H1 (cell line): Measurements from ENCODE around the gene BLNK. TPM values are rescaled to one million over a fixed set of nuclear protein-coding genes. Genes with fewer than 3 reads are reported as not detected.

Experiments used
- CTCF ChIA-PET: fragments of 300-600 bp; sonication (Branson Sonifier 250); formaldehyde crosslinking; loops from one replicate; lab custom pipeline; 2021; ENCODE audit not compliant: partially characterized antibody; lab: Charles Lee
- POLR2A ChIA-PET: fragments of 300-600 bp; sonication (Branson Sonifier 250); formaldehyde crosslinking; loops from one replicate; lab custom pipeline; 2021; ENCODE audit warnings: inconsistent platforms; ENCODE audit not compliant: partially characterized antibody; lab: Charles Lee
- DNase-seq, 2 experiments: peaks; one replicate each; pipeline versions ENCODE4 v3.0.0 to v3.0.0-alpha.2; 2010 to 2022; ENCODE audit warnings: low spot score in 2 of 2, low read depth in 1 of 2, mixed read lengths in 1 of 2
- FAIRE-seq: peaks from 2 replicates; lab custom pipeline; 2011; peaks lifted over from hg19 to GRCh38; lab: Jason Lieb, UNC
- H2AFZ ChIP-seq: 2 replicates; pipeline ENCODE4 v1.8.1; 2012; ENCODE audit warnings: low read length, inconsistent platforms
- H2AK5ac ChIP-seq: 2 replicates; pipeline ENCODE4 v1.6.1; 2013; ENCODE audit warnings: low read depth, low read length
- H2BK120ac ChIP-seq: replicated peaks from 2 replicates; pipeline ENCODE3; 2013; ENCODE audit warnings: low read depth, low read length, inconsistent platforms
- H2BK12ac ChIP-seq: 2 replicates; pipeline ENCODE4 v1.6.1; 2013; ENCODE audit warnings: low read depth, low read length
- H2BK15ac ChIP-seq: 2 replicates; pipeline ENCODE4 v1.6.1; 2013; ENCODE audit warnings: low read length
- H2BK20ac ChIP-seq: 2 replicates; pipeline ENCODE4 v1.6.1; 2013; ENCODE audit warnings: low read length
- H2BK5ac ChIP-seq: 2 replicates; pipeline ENCODE4 v1.6.1; 2013; ENCODE audit warnings: low read depth, low read length
- H3K14ac ChIP-seq: 2 replicates; pipeline ENCODE4 v1.6.1; 2013; ENCODE audit warnings: inconsistent platforms; ENCODE audit not compliant: insufficient read length
- H3K18ac ChIP-seq: 2 replicates; pipeline ENCODE4 v1.6.1; 2013; ENCODE audit warnings: low read length; ENCODE audit errors: extremely low read depth
- H3K23ac ChIP-seq: 2 replicates; pipeline ENCODE4 v1.6.1; 2013; ENCODE audit warnings: inconsistent platforms; ENCODE audit not compliant: insufficient read length
- H3K23me2 ChIP-seq: 2 replicates; pipeline ENCODE4 v1.6.1; 2013; ENCODE audit warnings: low read depth, low read length
- H3K27ac ChIP-seq: 2 replicates; pipeline ENCODE4 v1.6.1; 2011; ENCODE audit warnings: low read depth, low read length, inconsistent platforms
- H3K27me3 ChIP-seq, 4 experiments: replicated peaks in 1 of 4; 1 replicate in 1 of 4; 2 replicates in 3 of 4; pipeline versions ENCODE4 v1.6.1 to v1.8.1; 2011 to 2013; ENCODE audit warnings: low read length in 3 of 4, mild to moderate bottlenecking in 3 of 4, inconsistent platforms in 2 of 4, mixed read lengths in 2 of 4, moderate library complexity in 1 of 4; ENCODE audit not compliant: control insufficient read depth in 3 of 4, insufficient read depth in 3 of 4; ENCODE audit errors: extremely low read depth in 1 of 4
- H3K36me3 ChIP-seq, 4 experiments: 2 replicates each; pipeline versions ENCODE4 v1.6.1 to v1.8.1; 2011 to 2013; ENCODE audit warnings: mild to moderate bottlenecking in 4 of 4, low read length in 3 of 4, moderate library complexity in 2 of 4, control low read depth in 1 of 4, inconsistent platforms in 1 of 4; ENCODE audit not compliant: insufficient read depth in 4 of 4, control insufficient read depth in 2 of 4
- H3K4ac ChIP-seq: replicated peaks from 2 replicates; pipeline ENCODE3; 2013; ENCODE audit warnings: low read length, low read depth, mixed read lengths, inconsistent platforms; ENCODE audit not compliant: insufficient read length
- H3K4me1 ChIP-seq, 4 experiments: replicated peaks in 1 of 4; 1 replicate in 1 of 4; 2 replicates in 3 of 4; pipeline versions ENCODE4 v1.6.1 to v1.8.1; 2011 to 2013; ENCODE audit warnings: low read length in 3 of 4, inconsistent platforms in 2 of 4, mixed read lengths in 1 of 4; ENCODE audit not compliant: insufficient read depth in 4 of 4, control insufficient read depth in 3 of 4
- H3K4me2 ChIP-seq, 2 experiments: 2 replicates each; pipeline versions ENCODE4 v1.6.1 to v1.8.1; 2011 to 2013; ENCODE audit warnings: low read depth in 2 of 2, low read length in 2 of 2, control low read depth in 1 of 2, inconsistent platforms in 1 of 2, mild to moderate bottlenecking in 1 of 2; ENCODE audit not compliant: insufficient read depth in 1 of 2
- H3K4me3 ChIP-seq, 4 experiments: fragments of 200-600, 300-600 bp in 1 of 4; sonication (generic), shearing (Covaris generic), sonication (Bioruptor Twin) in 1 of 4; 2 replicates each; pipeline versions ENCODE4 v1.5.1 to v1.8.1; 2011 to 2016; ENCODE audit warnings: low read length in 4 of 4, low read depth in 3 of 4, control low read depth in 2 of 4, inconsistent platforms in 2 of 4, mild to moderate bottlenecking in 2 of 4, mixed read lengths in 1 of 4, moderate library complexity in 1 of 4; ENCODE audit not compliant: insufficient read depth in 2 of 4; ENCODE audit errors: extremely low read depth in 1 of 4
- H3K56ac ChIP-seq: replicated peaks from 2 replicates; pipeline ENCODE3; 2013; ENCODE audit warnings: low read depth, mild to moderate bottlenecking, mixed read lengths, low read length, inconsistent platforms; ENCODE audit not compliant: insufficient read length
- H3K79me1 ChIP-seq: 2 replicates; pipeline ENCODE4 v1.6.1; 2013; ENCODE audit warnings: low read depth, low read length, control low read depth
- H3K79me2 ChIP-seq, 2 experiments: 2 replicates each; pipeline versions ENCODE4 v1.6.1 to v1.8.1; 2012 to 2013; ENCODE audit warnings: low read length in 2 of 2, mild to moderate bottlenecking in 2 of 2, inconsistent platforms in 1 of 2; ENCODE audit not compliant: insufficient read depth in 2 of 2, control insufficient read depth in 1 of 2
- H3K9ac ChIP-seq, 4 experiments: replicated peaks in 1 of 4; 1 replicate in 1 of 4; 2 replicates in 3 of 4; pipeline versions ENCODE4 v1.6.1 to v1.8.1; 2011 to 2013; ENCODE audit warnings: low read depth in 3 of 4, low read length in 3 of 4, control low read depth in 2 of 4, mild to moderate bottlenecking in 2 of 4, moderate library complexity in 2 of 4, inconsistent platforms in 1 of 4; ENCODE audit errors: extremely low read depth in 1 of 4
- H3K9me3 ChIP-seq, 2 experiments: 2 replicates each; pipeline versions ENCODE4 v1.6.1 to v1.8.1; 2012 to 2013; ENCODE audit warnings: mild to moderate bottlenecking in 2 of 2, moderate library complexity in 2 of 2, control low read depth in 1 of 2, inconsistent platforms in 1 of 2, low read depth in 1 of 2, low read length in 1 of 2, mixed read lengths in 1 of 2; ENCODE audit not compliant: insufficient read depth in 2 of 2
- H4K20me1 ChIP-seq, 2 experiments: replicated peaks in 1 of 2; 2 replicates each; pipeline versions ENCODE3 to v1.8.1; 2011 to 2013; ENCODE audit warnings: inconsistent platforms in 2 of 2, low read length in 2 of 2, mild to moderate bottlenecking in 1 of 2; ENCODE audit not compliant: insufficient read depth in 2 of 2, control insufficient read depth in 1 of 2
- H4K5ac ChIP-seq: 2 replicates; pipeline ENCODE4 v1.6.1; 2013; ENCODE audit warnings: low read length, low read depth, mixed read lengths, inconsistent platforms; ENCODE audit not compliant: insufficient read length
- H4K8ac ChIP-seq: 2 replicates; pipeline ENCODE4 v1.8.0; 2013; ENCODE audit warnings: mild to moderate bottlenecking, moderate library complexity, low read length, inconsistent platforms; ENCODE audit not compliant: insufficient read depth; ENCODE audit errors: extremely low read depth
- H4K91ac ChIP-seq: replicated peaks from 2 replicates; pipeline ENCODE3; 2013; ENCODE audit warnings: low read length, mixed read lengths, inconsistent platforms; ENCODE audit not compliant: insufficient read length
- SP2 ChIP-seq: IDR thresholded peaks from 2 replicates; pipeline ENCODE4 v1.6.1; 2012; ENCODE audit warnings: mild to moderate bottlenecking, low read length, inconsistent platforms
- WGBS, 2 experiments: shearing (Covaris generic) in 1 of 2; methylation state at CpG; one replicate each; pipeline versions ENCODE4 v1.1.6 to v1.1.7; 2013 to 2015; ENCODE audit warnings: low lambda C conversion rate in 2 of 2, mixed read lengths in 2 of 2, inconsistent platforms in 1 of 2, low coverage in 1 of 2, missing lambda C conversion rate in 1 of 2; ENCODE audit not compliant: insufficient replicate concordance in 2 of 2, insufficient coverage in 1 of 2, insufficient read length in 1 of 2; ENCODE audit errors: extremely low coverage in 1 of 2, missing lambda C conversion rate in 1 of 2; 5-methylcytosine and 5-hydroxymethylcytosine counted together
- polyA plus RNA-seq, 7 experiments: library from polyadenylated mRNA; depleted of rRNA in 3 of 7; stranded (reverse) in 5 of 7; unstranded in 2 of 7; fragments of >200 nt in 5 of 7; fragments of 200-250 nt in 2 of 7; gene quantifications; 1 replicate in 5 of 7; 2 replicates in 1 of 7; 4 replicates in 1 of 7; pipeline versions ENCODE4 v1.2.1 to v1.2.3, GENCODE V29; 2011 to 2013; ENCODE audit warnings: missing spikeins in 2 of 7, mixed read lengths in 2 of 7
- total RNA-seq: library from RNA; stranded (reverse); fragmentation: NEBNext Ultra II Directional; extraction: Animal tissue kit (Norgen Biotek cat#: 25700); gene quantifications from 2 replicates; pipeline ENCODE4 v1.2.1, GENCODE V29; 2021

BLNK gene
- total and polyA plus RNA-seq, 2 of the 8 experiments (the other 6 are each of a cell fraction or from before 2014, with no cell fraction given), result not detected

GRCh38 chr10:96280859-96281258, 9.5 kb upstream of the BLNK start:
- no peaks in the 10 kb centered on the region for H3K9me3 ChIP-seq
- DNase-seq (no peak), FAIRE-seq (no peak)
- no peak overlapping the region for H3K27ac ChIP-seq
- H2BK12ac ChIP-seq, result no peak overlapping the region
- H4K8ac ChIP-seq, result no peak overlapping the region
- H4K91ac ChIP-seq, result no peak overlapping the region
- H3K79me2 ChIP-seq, result no peaks in the 10 kb centered on the region
- 87% methylated on average over 2 of the region's 2 CpGs; no CpG with 5 or more reads in 1 of the 2 experiments for WGBS, 2 experiments
- peaks cover 0 to 3% (median 0%) of the 10 kb centered on the region in 4 experiments; a peak in 2 of 7 replicates for H3K4me1 ChIP-seq
- no peak overlapping the region for H3K4me3 ChIP-seq
- ChIA-PET POLR2A (no interaction called here), CTCF (interaction anchor here (1.0 to 1.5 kb wide), 3 partner anchors 12 to 51 kb away, joined by 3 to 5 read pairs (median 3); no protein-coding TSS in a partner anchor)
- 0 out of 2 replicates have a peak overlapping the region, but pooled peaks have one; percentile 38 for H2AFZ ChIP-seq
- H2AK5ac ChIP-seq, result no peak overlapping the region
- H2BK15ac ChIP-seq, result no peak overlapping the region
- H3K36me3 ChIP-seq, result no peaks in the 10 kb centered on the region
- no peak overlapping the region for H4K5ac ChIP-seq
- no peak overlapping the region for H3K4me2 ChIP-seq
- no peak overlapping the region for H2BK120ac ChIP-seq
- no peak overlapping the region for H3K4ac ChIP-seq
- no peaks in the 10 kb centered on the region for H3K23me2 ChIP-seq
- H4K20me1 ChIP-seq, result no peaks in the 10 kb centered on the region
- H3K27me3 ChIP-seq, result peaks cover 0 to 2% (median 0%) of the 10 kb centered on the region in 4 experiments; a peak in 1 of 7 replicates
- H3K9ac ChIP-seq, result no peak overlapping the region
- no peak overlapping the region for H2BK5ac ChIP-seq
- no peaks in the 10 kb centered on the region for H3K79me1 ChIP-seq
- no peak overlapping the region for H3K23ac ChIP-seq
- H3K18ac ChIP-seq, result no peak overlapping the region
- H2BK20ac ChIP-seq, result no peak overlapping the region
- H3K14ac ChIP-seq, result no peak overlapping the region
- no peak overlapping the region for H3K56ac ChIP-seq
- TF ChIP-seq SP2, result no peak
